Nephron (organoid): ENCODE data around the gene PHF12.
A peak's percentile ranks its signal among the peaks of the same experiment; 100 is the strongest.

Source experiments
- H3K27ac Mint-ChIP-seq, 3 experiments: 2 replicates each; pipeline ENCODE4 v1.8.0; 2020; ENCODE audit warnings: mixed read lengths in 3 of 3, mild to moderate bottlenecking in 2 of 3, moderate library complexity in 1 of 3
- H3K27me3 Mint-ChIP-seq: 2 replicates; pipeline ENCODE4 v1.8.0; 2021; ENCODE audit warnings: low read depth, mild to moderate bottlenecking, moderate library complexity, mixed read lengths
- H3K36me3 Mint-ChIP-seq: 2 replicates; pipeline ENCODE4 v1.8.0; 2020; ENCODE audit warnings: low read depth, mixed read lengths
- H3K4me1 Mint-ChIP-seq: 2 replicates; pipeline ENCODE4 v1.8.0; 2020; ENCODE audit warnings: mixed read lengths
- H3K4me3 Mint-ChIP-seq, 3 experiments: 2 replicates each; pipeline ENCODE4 v1.8.0; 2020; ENCODE audit warnings: mild to moderate bottlenecking in 3 of 3, mixed read lengths in 3 of 3, moderate library complexity in 2 of 3
- H3K9me3 Mint-ChIP-seq: 2 replicates; pipeline ENCODE4 v1.8.0; 2020; ENCODE audit warnings: mixed read lengths
- CTCF ChIP-seq, 3 experiments: fragments of 200-600 bp; sonication (generic); IDR thresholded peaks; one replicate each; pipeline ENCODE4 v1.5.0; 2021; ENCODE audit warnings: antibody characterized with exemption in 3 of 3; ENCODE audit not compliant: unreplicated experiment in 3 of 3

Gene PHF12

GRCh38 chr17:28928061-28928460, 23.3 kb downstream of the PHF12 start:
- H3K4me1 Mint-ChIP-seq, result no peaks in the 10 kb centered on the region
- no peak overlapping the region for H3K4me3 Mint-ChIP-seq
- no peak for TF ChIP-seq CTCF (IDR thresholded peaks at IDR 0.05; ENCODE audit: unreplicated experiment in 3 of 3)
- H3K27ac Mint-ChIP-seq, result no peak overlapping the region
- H3K36me3 Mint-ChIP-seq, result peaks cover 52% of the 10 kb centered on the region
- H3K27me3 Mint-ChIP-seq, result no peaks in the 10 kb centered on the region
- H3K9me3 Mint-ChIP-seq, result no peaks in the 10 kb centered on the region

GRCh38 chr17:28926786-28927185, 24.5 kb downstream of the PHF12 start:
- H3K36me3 Mint-ChIP-seq, result peaks cover 63% of the 10 kb centered on the region
- no peak overlapping the region for H3K27ac Mint-ChIP-seq
- H3K27me3 Mint-ChIP-seq, result no peaks in the 10 kb centered on the region
- H3K4me1 Mint-ChIP-seq, result no peaks in the 10 kb centered on the region
- H3K9me3 Mint-ChIP-seq, result no peaks in the 10 kb centered on the region
- no peak overlapping the region for H3K4me3 Mint-ChIP-seq
- no peak for TF ChIP-seq CTCF (IDR thresholded peaks at IDR 0.05; ENCODE audit: unreplicated experiment in 3 of 3)

- H3K27ac Mint-ChIP-seq, result peak overlapping the region in 1 of 3 experiments; percentile 79
- H3K27me3 Mint-ChIP-seq, result no peaks in the 10 kb centered on the region
- H3K9me3 Mint-ChIP-seq, result no peaks in the 10 kb centered on the region
- H3K4me1 Mint-ChIP-seq, result no peaks in the 10 kb centered on the region
- H3K36me3 Mint-ChIP-seq, result peaks cover 67% of the 10 kb centered on the region
- no peak for TF ChIP-seq CTCF (IDR thresholded peaks at IDR 0.05; ENCODE audit: unreplicated experiment in 3 of 3)
- no peak overlapping the region for H3K4me3 Mint-ChIP-seq
Measured at GRCh38 chr17:28926366-28926765, 25.0 kb downstream of the PHF12 start.

GRCh38 chr17:28925912-28926365, 25.4 kb downstream of the PHF12 start:
- H3K27me3 Mint-ChIP-seq, result no peaks in the 10 kb centered on the region
- peaks cover 70% of the 10 kb centered on the region for H3K36me3 Mint-ChIP-seq
- H3K9me3 Mint-ChIP-seq, result no peaks in the 10 kb centered on the region
- no peak overlapping the region for H3K4me3 Mint-ChIP-seq
- TF ChIP-seq CTCF (IDR thresholded peaks at IDR 0.05; ENCODE audit: unreplicated experiment in 3 of 3), result no peak
- peak overlapping the region in 1 of 3 experiments; percentile 79 for H3K27ac Mint-ChIP-seq
- H3K4me1 Mint-ChIP-seq, result no peaks in the 10 kb centered on the region

GRCh38 chr17:28920201-28920600, 31.1 kb downstream of the PHF12 start:
- Mint-ChIP-seq H3K27ac (peak overlapping the region in 1 of 3 experiments; percentile 12), H3K36me3 (peaks cover 86% of the 10 kb centered on the region), H3K9me3 (no peaks in the 10 kb centered on the region), H3K4me1 (no peaks in the 10 kb centered on the region), H3K4me3 (no peak overlapping the region), H3K27me3 (no peaks in the 10 kb centered on the region)
- TF ChIP-seq CTCF (IDR thresholded peaks at IDR 0.05; ENCODE audit: unreplicated experiment in 3 of 3), result no peak

GRCh38 chr17:28918295-28918694, 33.0 kb downstream of the PHF12 start:
- H3K27ac Mint-ChIP-seq, result no peak overlapping the region
- H3K27me3 Mint-ChIP-seq, result no peaks in the 10 kb centered on the region
- peaks cover 86% of the 10 kb centered on the region for H3K36me3 Mint-ChIP-seq

More at GRCh38 chr17:28918295-28918694, 33.0 kb downstream of the PHF12 start:
- H3K4me1 Mint-ChIP-seq, result no peaks in the 10 kb centered on the region
- no peak for TF ChIP-seq CTCF (IDR thresholded peaks at IDR 0.05; ENCODE audit: unreplicated experiment in 3 of 3)
- no peaks in the 10 kb centered on the region for H3K9me3 Mint-ChIP-seq
- H3K4me3 Mint-ChIP-seq, result no peak overlapping the region
